Adrenal gland (tissue), 12 donors: Measurements from ENCODE around the gene TPRG1. TPM values are rescaled to one million over a fixed set of nuclear protein-coding genes. Genes with fewer than 3 reads are reported as not detected.

Experiments
- DNase-seq, 7 donors: peaks; one replicate each; pipeline ENCODE4 v3.0.0-alpha.2; 2019 to 2020
- H3K27ac ChIP-seq, 5 donors: fragments of 200-600 bp; sonication (generic) in 4 of 5; 1 replicate in 3 of 5; 2 replicates in 2 of 5; pipeline versions ENCODE4 v1.5.1 to v1.8.0; 2016 to 2020; ENCODE audit warnings: mild to moderate bottlenecking in 1 of 5
- H3K27me3 ChIP-seq: fragments of 200-600 bp; 2 replicates; pipeline ENCODE4 v1.8.0; 2021
- H3K36me3 ChIP-seq, 2 donors: fragments of 200-600 bp; replicated peaks in 1 of 2; 1 replicate in 1 of 2; 2 replicates in 1 of 2; pipeline versions ENCODE4 v1.5.1 to v1.8.0; 2018 to 2022
- H3K4me1 ChIP-seq, 2 donors: fragments of 200-600 bp; replicated peaks in 1 of 2; 1 replicate in 1 of 2; 2 replicates in 1 of 2; pipeline versions ENCODE4 v1.5.1 to v1.8.0; 2018 to 2021
- H3K4me3 ChIP-seq, 4 donors: fragments of 200-600 bp; sonication (generic) in 3 of 4; one replicate each; pipeline ENCODE4 v1.5.1; 2016 to 2018
- H3K9me3 ChIP-seq, 3 donors: fragments of 200-600 bp; sonication (generic) in 1 of 3; replicated peaks in 1 of 3; 1 replicate in 2 of 3; 2 replicates in 1 of 3; pipeline versions ENCODE4 v1.5.1 to v1.8.0; 2016 to 2021
- CTCF ChIP-seq, 6 experiments: fragments of 450-650 bp in 4 of 6; fragments of 200-600 bp in 2 of 6; sonication (generic) in 1 of 6; IDR thresholded peaks; 1 replicate in 5 of 6; 2 replicates in 1 of 6; pipeline versions ENCODE4 v1.5.1 to v1.8.0; 2016 to 2021; ENCODE audit warnings: antibody characterized with exemption in 6 of 6, mild to moderate bottlenecking in 2 of 6, moderate library complexity in 1 of 6
- POLR2A ChIP-seq, 2 donors: fragments of 450-650 bp; IDR thresholded peaks; one replicate each; pipeline ENCODE4 v1.6.1; 2017; ENCODE audit warnings: antibody characterized with exemption in 2 of 2, mild to moderate bottlenecking in 2 of 2, moderate library complexity in 1 of 2
- WGBS, 4 donors: extraction: QIAGEN DNeasy Blood & Tissue Kit in 2 of 4; methylation state at CpG; one replicate each; pipeline versions ENCODE4 v1.1.5 to v1.1.7; 2013 to 2017; 5-methylcytosine and 5-hydroxymethylcytosine counted together
- intact Hi-C, 2 donors: fragments of 100-400 bp; cut with DNase I; formaldehyde crosslinking; loops; one replicate each; pipeline versions ENCODE4 v1.14.1 to v1.15.0; 2022 to 2023
- polyA plus RNA-seq, 3 donors: library from polyadenylated mRNA; stranded (reverse); fragments of 200-250 nt in 2 of 3; fragments of 350-450 nt in 1 of 3; fragmentation: Illumina TruSeq in 1 of 3; extraction: RNeasy Lipid Tissue Mini Kit (QIAGEN cat#74804) in 1 of 3; gene quantifications; one replicate each; pipeline ENCODE4 v1.2.3, GENCODE V29; 2013 to 2014
- total RNA-seq, 9 donors: library from RNA; depleted of rRNA in 4 of 9; stranded (reverse); fragments of >200 nt in 4 of 9; fragments of 120-200 nt in 1 of 9; fragmentation: NEBNext Ultra II Directional in 1 of 9; extraction: Animal tissue kit (Norgen Biotek cat#: 25700) in 1 of 9; gene quantifications; one replicate each; pipeline versions ENCODE4 v1.1.0 to v1.2.4, GENCODE V29; 2013 to 2023
- donor health status: healthy with polysubstance abuse.
- donor health status: Bipolar disorder and iron deficiency.
- donor health status: DM: yes; HTN: yes; CAD: no.
- donor health status: DM: no; HTN: no; CAD: no.
- donor health status: DM: no; HTN: no; CAD: no.
- donor health status: DM: yes; HTN: yes; CAD: no.

Gene TPRG1
- total and polyA plus RNA-seq, 12 donors: 2.6 to 9.4 (median 3.9) TPM

GRCh38 chr3:189239616-189240015 lies 67.8 kb downstream of the TPRG1 start:
- no peaks in the 10 kb centered on the region for H3K27me3 ChIP-seq
- intact Hi-C loops: no loop called here
- WGBS, 4 donors: 86 to 96% (median 95%) methylated on average over 5 of the region's 5 CpGs

GRCh38 chr3:189249987-189250386 lies 78.2 kb downstream of the TPRG1 start:
- intact Hi-C loops: no loop called here
- 81 to 100% (median 88%) methylated on average over 1 of the region's 1 CpG for WGBS, 4 donors
- no peak for DNase-seq
- Histone ChIP-seq H3K4me1 (no peaks in the 10 kb centered on the region), H3K27ac (no peak overlapping the region), H3K27me3 (no peaks in the 10 kb centered on the region), H3K36me3 (no peaks in the 10 kb centered on the region), H3K4me3 (no peak overlapping the region), H3K9me3 (no peaks in the 10 kb centered on the region)
- TF ChIP-seq POLR2A (IDR thresholded peaks at IDR 0.05) (no peak), CTCF (IDR thresholded peaks at IDR 0.05) (no peak)

More at GRCh38 chr3:189239616-189240015, 67.8 kb downstream of the TPRG1 start:
- Histone ChIP-seq H3K4me1 (no peaks in the 10 kb centered on the region), H3K27ac (no peak overlapping the region), H3K9me3 (no peaks in the 10 kb centered on the region), H3K36me3 (no peaks in the 10 kb centered on the region), H3K4me3 (no peak overlapping the region)
- no peak for DNase-seq
- TF ChIP-seq CTCF (IDR thresholded peaks at IDR 0.05): no peak
- TF ChIP-seq POLR2A (IDR thresholded peaks at IDR 0.05): no peak

GRCh38 chr3:189258261-189258660 lies 86.5 kb downstream of the TPRG1 start:
- H3K36me3 ChIP-seq: no peaks in the 10 kb centered on the region
- no peak overlapping the region for H3K27ac ChIP-seq
- no peaks in the 10 kb centered on the region for H3K27me3 ChIP-seq
- H3K4me3 ChIP-seq: no peak overlapping the region
- DNase-seq: no peak
- TF ChIP-seq POLR2A (IDR thresholded peaks at IDR 0.05): no peak
- no peak for TF ChIP-seq CTCF (IDR thresholded peaks at IDR 0.05)
- WGBS, 4 donors: 80 to 97% (median 89%) methylated on average over 1 to 3 of the region's 3 CpGs
- intact Hi-C loops: no loop called here
- H3K9me3 ChIP-seq: no peaks in the 10 kb centered on the region
- no peaks in the 10 kb centered on the region for H3K4me1 ChIP-seq

DNA sequence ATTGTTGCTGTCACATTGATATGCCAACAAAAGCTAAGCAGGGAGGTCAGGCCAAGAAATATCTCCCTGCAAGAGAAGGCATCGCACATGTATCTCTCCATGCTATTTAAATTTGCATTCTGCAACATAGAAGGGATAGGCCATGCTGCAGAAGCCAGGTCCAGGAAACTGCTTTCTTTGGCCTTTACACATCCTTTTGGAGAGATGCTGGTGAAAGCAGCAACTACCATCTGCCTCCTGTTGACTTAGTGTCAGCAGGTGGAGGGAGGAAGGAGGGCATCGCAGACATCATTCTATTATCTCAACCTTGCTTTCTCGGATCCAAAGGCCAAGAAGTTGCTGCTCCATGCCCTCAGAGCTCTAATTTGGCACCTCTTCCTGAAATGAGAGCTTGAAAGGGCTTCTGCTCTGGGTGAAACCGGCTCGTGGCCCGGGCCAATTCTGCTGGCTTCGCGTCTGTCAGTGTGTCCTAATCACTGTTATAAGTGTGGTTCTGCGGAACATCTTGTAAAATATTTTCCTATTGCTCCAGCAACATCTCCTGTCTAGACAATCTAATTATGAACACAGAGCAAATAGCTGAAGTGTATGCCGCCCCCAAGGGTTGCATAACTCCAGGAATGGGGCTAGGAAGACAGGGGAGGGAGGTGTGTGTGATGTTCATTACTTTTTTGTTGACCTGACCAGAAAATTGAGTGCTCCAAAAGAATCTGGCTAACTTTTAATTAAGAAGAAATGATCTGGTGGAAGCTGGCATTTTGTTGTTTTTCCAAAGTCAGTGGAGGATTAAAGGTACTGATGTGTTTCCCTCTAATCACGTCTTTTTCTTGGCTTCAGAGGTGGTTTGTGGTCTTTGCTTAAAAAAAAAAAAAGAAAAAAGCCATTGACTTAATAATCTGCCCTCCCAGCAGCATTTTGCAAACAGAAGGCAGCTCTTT lies 89.1 kb downstream of the TPRG1 start:
- peak in 1 of 7 donors; percentile 15 for DNase-seq
- Histone ChIP-seq H3K4me3 (no peak overlapping the region), H3K9me3 (no peaks in the 10 kb centered on the region), H3K27ac (no peak overlapping the region), H3K27me3 (no peaks in the 10 kb centered on the region), H3K4me1 (no peaks in the 10 kb centered on the region), H3K36me3 (no peaks in the 10 kb centered on the region)
- intact Hi-C loops: no loop called here
- 70 to 83% (median 80%) methylated on average over 11 of the region's 11 CpGs for WGBS, 4 donors
- TF ChIP-seq POLR2A (IDR thresholded peaks at IDR 0.05): no peak
- TF ChIP-seq CTCF (IDR thresholded peaks at IDR 0.05): no peak
